Natural killer cell treated with Interleukin-12 subunit alpha and Interleukin-12 subunit beta and Interleukin-15 and Interleukin-18, amount 100 ng/mL, for 72 hours (primary cell): Measurements from ENCODE around the gene ZNF423. TPM values are rescaled to one million over a fixed set of nuclear protein-coding genes. Genes with fewer than 3 reads are reported as not detected.

Experiments used
- ATAC-seq, 2 donors: fragments of 150-1000 bp; cut with Tn5 transposase in 1 of 2; sonication (Bioruptor Pico), chemical (Tn5 transposase) in 1 of 2; 2 replicates each; pipeline ENCODE4 v1.10.0; 2021
- DNase-seq: peaks from one replicate; pipeline ENCODE4 v3.0.0; 2022; ENCODE audit warnings: low spot score
- H3K27ac Mint-ChIP-seq, 2 donors: 1 replicate in 1 of 2; 2 replicates in 1 of 2; pipeline ENCODE4 v1.8.0; 2022; ENCODE audit warnings: mixed read lengths in 2 of 2, mild to moderate bottlenecking in 1 of 2, moderate library complexity in 1 of 2
- H3K27me3 Mint-ChIP-seq, 2 donors: 1 replicate in 1 of 2; 2 replicates in 1 of 2; pipeline ENCODE4 v1.8.0; 2022; ENCODE audit warnings: mixed read lengths in 2 of 2
- H3K36me3 Mint-ChIP-seq: one replicate; pipeline ENCODE4 v1.8.0; 2022; ENCODE audit warnings: mixed read lengths
- H3K4me1 Mint-ChIP-seq, 2 donors: 1 replicate in 1 of 2; 2 replicates in 1 of 2; pipeline ENCODE4 v1.8.0; 2022; ENCODE audit warnings: low read depth in 2 of 2, mixed read lengths in 2 of 2, mild to moderate bottlenecking in 1 of 2
- H3K4me3 Mint-ChIP-seq: one replicate; pipeline ENCODE4 v1.8.0; 2022; ENCODE audit warnings: mixed read lengths
- H3K9me3 Mint-ChIP-seq: 2 replicates; pipeline ENCODE4 v1.8.0; 2022; ENCODE audit warnings: mixed read lengths
- total RNA-seq, 2 donors: library from RNA; stranded (reverse); gene quantifications; one replicate each; pipeline ENCODE4 v1.2.3, GENCODE V29; 2022

ZNF423 gene
- total RNA-seq = not detected

- Mint-ChIP-seq H3K27ac (no peak within 1 kb of the TSS), H3K9me3 (no peaks in the 10 kb centered on the region), H3K4me3 (peak within 1 kb of the TSS; percentile 77), H3K27me3 (peaks cover 30 to 42% of the 10 kb centered on the region in 2 donors), H3K36me3 (no peaks in the 10 kb centered on the region), H3K4me1 (peaks cover 0 to 5% of the 10 kb centered on the region in 2 donors)
- DNase-seq = no peak
- ATAC-seq = no peak
These were observed at the start of gene ZNF423 for GRCh38 chr16:49855822-49856671. ZNF423 (minus strand) TSS chr16:49856112; CDS start chr16:49855774, 338 bp downstream.

GRCh38 chr16:49904348-49905062 is 48.6 kb upstream of the ZNF423 start:
- no peaks in the 10 kb centered on the region for H3K36me3 Mint-ChIP-seq
- H3K4me3 Mint-ChIP-seq = no peak overlapping the region
- ATAC-seq (no peak), DNase-seq (no peak)
- H3K4me1 Mint-ChIP-seq = no peaks in the 10 kb centered on the region
- no peaks in the 10 kb centered on the region for H3K9me3 Mint-ChIP-seq
- peaks cover 0 to 7% of the 10 kb centered on the region in 2 donors for H3K27me3 Mint-ChIP-seq
- H3K27ac Mint-ChIP-seq = no peak overlapping the region

- Mint-ChIP-seq H3K9me3 (no peaks in the 10 kb centered on the region), H3K36me3 (no peaks in the 10 kb centered on the region), H3K4me3 (no peak overlapping the region), H3K4me1 (no peaks in the 10 kb centered on the region), H3K27me3 (peaks cover 0 to under 1% of the 10 kb centered on the region in 2 donors), H3K27ac (no peak overlapping the region)
- peak; percentile 18 for DNase-seq
- ATAC-seq = no peak
These were observed 47.0 kb upstream of the ZNF423 start for GRCh38 chr16:49902908-49903307.

GRCh38 chr16:49901711-49902110 is 45.8 kb upstream of the ZNF423 start:
- ATAC-seq = no peak

GRCh38 chr16:49900875-49901274 is 45.0 kb upstream of the ZNF423 start:
- no peaks in the 10 kb centered on the region for H3K27me3 Mint-ChIP-seq
- no peak for ATAC-seq
- no peak for DNase-seq
- H3K27ac Mint-ChIP-seq = no peak overlapping the region
- H3K4me1 Mint-ChIP-seq = no peaks in the 10 kb centered on the region
- no peak overlapping the region for H3K4me3 Mint-ChIP-seq
- no peaks in the 10 kb centered on the region for H3K9me3 Mint-ChIP-seq
- H3K36me3 Mint-ChIP-seq = no peaks in the 10 kb centered on the region

More at GRCh38 chr16:49901711-49902110, 45.8 kb upstream of the ZNF423 start:
- Mint-ChIP-seq H3K4me3 (no peak overlapping the region), H3K27ac (no peak overlapping the region), H3K4me1 (no peaks in the 10 kb centered on the region), H3K27me3 (no peaks in the 10 kb centered on the region), H3K9me3 (no peaks in the 10 kb centered on the region), H3K36me3 (no peaks in the 10 kb centered on the region)
- no peak for DNase-seq

GRCh38 chr16:49899991-49900695 is 44.2 kb upstream of the ZNF423 start:
- ATAC-seq (no peak), DNase-seq (no peak)
- Mint-ChIP-seq H3K4me3 (no peak overlapping the region), H3K4me1 (no peaks in the 10 kb centered on the region), H3K27me3 (peaks cover 0 to 1% of the 10 kb centered on the region in 2 donors), H3K27ac (no peak overlapping the region), H3K36me3 (no peaks in the 10 kb centered on the region), H3K9me3 (no peaks in the 10 kb centered on the region)

- Mint-ChIP-seq H3K4me1 (no peaks in the 10 kb centered on the region), H3K27me3 (peaks cover 7 to 13% of the 10 kb centered on the region in 2 donors), H3K4me3 (no peak overlapping the region), H3K27ac (no peak overlapping the region), H3K36me3 (no peaks in the 10 kb centered on the region), H3K9me3 (no peaks in the 10 kb centered on the region)
- ATAC-seq (no peak), DNase-seq (no peak)
These were observed 40.6 kb upstream of the ZNF423 start for GRCh38 chr16:49896447-49896964.

- peaks cover 16 to 39% of the 10 kb centered on the region in 2 donors for H3K27me3 Mint-ChIP-seq
- no peaks in the 10 kb centered on the region for H3K36me3 Mint-ChIP-seq
- H3K4me3 Mint-ChIP-seq = no peak overlapping the region
- no peaks in the 10 kb centered on the region for H3K9me3 Mint-ChIP-seq
- DNase-seq (no peak), ATAC-seq (peak in 1 of 2 donors; percentile 45)
- no peak overlapping the region for H3K27ac Mint-ChIP-seq
- H3K4me1 Mint-ChIP-seq = no peaks in the 10 kb centered on the region
These were observed 35.0 kb upstream of the ZNF423 start for GRCh38 chr16:49890876-49891275.

- DNase-seq (no peak), ATAC-seq (no peak)
- peaks cover 14 to 40% of the 10 kb centered on the region in 2 donors for H3K27me3 Mint-ChIP-seq
- H3K4me3 Mint-ChIP-seq = no peak overlapping the region
- H3K4me1 Mint-ChIP-seq = no peaks in the 10 kb centered on the region
- no peak overlapping the region for H3K27ac Mint-ChIP-seq
- no peaks in the 10 kb centered on the region for H3K9me3 Mint-ChIP-seq
- no peaks in the 10 kb centered on the region for H3K36me3 Mint-ChIP-seq
These were observed 33.9 kb upstream of the ZNF423 start for GRCh38 chr16:49889725-49890397.

GRCh38 chr16:49886554-49887094 is 30.7 kb upstream of the ZNF423 start:
- no peaks in the 10 kb centered on the region for H3K9me3 Mint-ChIP-seq
- no peaks in the 10 kb centered on the region for H3K36me3 Mint-ChIP-seq
- DNase-seq (no peak), ATAC-seq (peak; percentile 11 to 20)
- no peaks in the 10 kb centered on the region for H3K4me1 Mint-ChIP-seq
- H3K4me3 Mint-ChIP-seq = no peak overlapping the region
- H3K27me3 Mint-ChIP-seq = peaks cover 14 to 36% of the 10 kb centered on the region in 2 donors
- no peak overlapping the region for H3K27ac Mint-ChIP-seq

- Mint-ChIP-seq H3K36me3 (no peaks in the 10 kb centered on the region), H3K27ac (no peak overlapping the region), H3K4me3 (no peak overlapping the region), H3K4me1 (no peaks in the 10 kb centered on the region), H3K9me3 (no peaks in the 10 kb centered on the region), H3K27me3 (peaks cover 8 to 26% of the 10 kb centered on the region in 2 donors)
- ATAC-seq (no peak), DNase-seq (no peak)
These were observed 28.4 kb upstream of the ZNF423 start for GRCh38 chr16:49884033-49885015.
